HepG2 (cell line): ENCODE data around the gene FUCA2. TPM values are rescaled to one million over a fixed set of nuclear protein-coding genes. Genes with fewer than 3 reads are reported as not detected.

Experiments used
- polyA plus RNA-seq, 8 experiments: library from polyadenylated mRNA; depleted of rRNA in 3 of 8; stranded (reverse) in 7 of 8; unstranded in 1 of 8; fragments of >200 nt; fragmentation: Illumina TruSeq in 4 of 8; extraction: Trizol in 4 of 8; gene quantifications; 2 replicates each; pipeline versions ENCODE4 v1.2.1 to v1.2.3, GENCODE V29; 2011 to 2016; ENCODE audit warnings: low read depth in 4 of 8, missing spikeins in 1 of 8, mixed read lengths in 1 of 8; ENCODE audit not compliant: insufficient read depth in 1 of 8
- small RNA-seq, 3 experiments: library from RNA; depleted of rRNA; stranded (forward); fragments of <200 nt; gene quantifications; one replicate each; pipeline ENCODE3, GENCODE V24; 2012; ENCODE audit warnings: low read depth in 2 of 3, low replicate concordance in 1 of 3; ENCODE audit not compliant: insufficient read length in 3 of 3, insufficient read depth in 2 of 3
- total RNA-seq, 5 experiments: library from RNA; depleted of rRNA; stranded (reverse); fragments of >200 nt; fragmentation: Illumina TruSeq; extraction: Trizol; gene quantifications; 2 replicates each; pipeline ENCODE4 v1.2.3, GENCODE V29; 2016; ENCODE audit warnings: low read depth in 1 of 5

The FUCA2 gene
- total and polyA plus RNA-seq, 2 of the 13 experiments (the other 11 are each of a cell fraction or from before 2014, with no cell fraction given): 87.4 to 144 TPM

Small RNA genes lying within 50 kb of the gene (small RNA-seq; reads per million reads assigned to genes)
- 0 to 0.97 (median 0.65) reads per million in 3 experiments for gene RNA5SP221

Other genes with a start within 250 kb of the FUCA2 start
- 15.0 and 18.3 TPM in 2 replicates for gene ADAT2, start 61.0 kb downstream of the FUCA2 start, total RNA-seq (2016; rRNA removed; fragmentation: Illumina TruSeq; extraction: Trizol)
- 8.6 and 10.5 TPM in 2 replicates for gene ADAT2, start 61.0 kb downstream of the FUCA2 start, polyA plus RNA-seq (2011; rRNA removed)
- 40.8 and 50.5 TPM in 2 replicates for gene PEX3, start 60.9 kb downstream of the FUCA2 start, total RNA-seq (2016; rRNA removed; fragmentation: Illumina TruSeq; extraction: Trizol)
- gene PEX3, start 60.9 kb downstream of the FUCA2 start, polyA plus RNA-seq (2011; rRNA removed): 23.8 and 30.9 TPM in 2 replicates
- gene PHACTR2, start 166.2 kb upstream of the FUCA2 start, total RNA-seq (2016; rRNA removed; fragmentation: Illumina TruSeq; extraction: Trizol): 28.2 and 39.1 TPM in 2 replicates
- gene PHACTR2, start 166.2 kb upstream of the FUCA2 start, polyA plus RNA-seq (2011; rRNA removed): 8.4 and 11.3 TPM in 2 replicates